Prostate gland (tissue), 2 donors: ENCODE measurements around the gene AIP.

ENCODE experiments used
- CTCF ChIP-seq, 4 experiments: fragments of 200-600 bp in 2 of 4; fragments of 450-650 bp in 2 of 4; sonication (generic) in 2 of 4; IDR thresholded peaks; 1 replicate in 3 of 4; 2 replicates in 1 of 4; pipeline ENCODE4 v1.5.1; 2016 to 2019; ENCODE audit warnings: antibody characterized with exemption in 4 of 4, mild to moderate bottlenecking in 2 of 4, moderate library complexity in 2 of 4
- POLR2A ChIP-seq: fragments of 450-650 bp; IDR thresholded peaks from one replicate; pipeline ENCODE4 v1.6.1; 2016; ENCODE audit warnings: antibody characterized with exemption, mild to moderate bottlenecking
- POLR2AphosphoS5 ChIP-seq: sonication (generic); formaldehyde crosslinking; IDR thresholded peaks from one replicate; pipeline ENCODE4 v1.6.1; 2017; ENCODE audit warnings: antibody characterized with exemption

GRCh38 chr11:67490727-67491065 is 7.9 kb downstream of the AIP start:
- TF ChIP-seq POLR2AphosphoS5 = no peak
- no peak for TF ChIP-seq CTCF (IDR thresholded peaks at IDR 0.05)
- TF ChIP-seq POLR2A = no peak
